GM19238 (cell line): Measurements from ENCODE around the gene CHRNA4.

Experiments used
- DNase-seq: peaks from one replicate; pipeline ENCODE4 v3.0.0; 2011; ENCODE audit warnings: low spot score; ENCODE audit not compliant: insufficient read length

Gene CHRNA4

GRCh38 chr20:63360850-63361518, at the start of gene CHRNA4:
Gene CHRNA4 (minus strand): TSS chr20:63361349. CDS start chr20:63361165, 184 bp downstream.
- no peak for DNase-seq

DNA sequence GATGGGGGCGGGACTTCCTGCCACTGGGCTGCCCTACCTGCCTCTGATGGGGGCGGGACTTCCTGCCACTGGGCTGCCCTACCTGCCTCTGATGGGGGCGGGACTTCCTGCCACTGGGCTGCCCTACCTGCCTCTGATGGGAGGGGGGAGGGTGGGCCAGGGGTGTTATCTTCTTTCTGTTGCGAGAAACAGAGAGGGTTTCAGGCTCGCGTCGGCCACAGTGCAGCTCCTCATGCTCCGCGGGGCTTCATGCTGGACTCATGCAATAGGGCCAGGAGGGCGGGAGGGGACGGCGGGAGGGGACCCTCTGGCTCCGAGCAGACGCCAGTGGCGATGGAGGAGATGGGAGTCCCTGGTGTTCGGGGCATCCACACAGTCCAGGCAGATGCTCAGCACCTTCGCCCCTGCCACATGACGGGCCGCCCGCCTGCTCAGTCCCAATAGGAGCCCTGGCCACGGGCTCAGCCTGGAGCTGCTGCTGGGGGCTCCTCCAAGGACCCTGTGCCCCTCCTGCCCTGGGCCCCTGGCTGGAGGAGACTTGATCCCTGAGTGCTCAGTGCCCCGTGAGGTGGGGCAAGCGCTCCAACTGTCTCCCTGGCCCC, 48.8 kb upstream of the CHRNA4 start:
- no peak for DNase-seq

- DNase-seq, result no peak
Observed at GRCh38 chr20:63409066-63409833, 48.1 kb upstream of the CHRNA4 start.

DNA sequence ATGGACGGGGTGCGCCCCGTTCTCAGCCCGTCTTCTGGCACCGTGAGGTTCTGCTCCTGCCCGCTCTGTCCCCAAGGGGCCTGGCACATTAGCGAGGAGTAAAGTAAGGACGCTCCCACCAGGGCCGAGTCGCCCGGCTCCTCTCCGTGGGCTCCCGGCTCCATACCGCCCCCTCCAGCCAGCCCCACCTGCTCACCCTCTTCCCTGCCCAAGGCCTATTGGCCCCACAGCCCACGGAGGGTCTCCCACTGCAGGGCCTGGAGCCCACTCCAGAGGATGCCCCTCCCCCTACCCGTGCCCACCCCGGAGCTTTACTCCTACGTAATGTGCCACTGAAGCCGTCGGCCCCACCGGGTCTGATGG, 47.5 kb upstream of the CHRNA4 start:
- DNase-seq, result no peak

DNA sequence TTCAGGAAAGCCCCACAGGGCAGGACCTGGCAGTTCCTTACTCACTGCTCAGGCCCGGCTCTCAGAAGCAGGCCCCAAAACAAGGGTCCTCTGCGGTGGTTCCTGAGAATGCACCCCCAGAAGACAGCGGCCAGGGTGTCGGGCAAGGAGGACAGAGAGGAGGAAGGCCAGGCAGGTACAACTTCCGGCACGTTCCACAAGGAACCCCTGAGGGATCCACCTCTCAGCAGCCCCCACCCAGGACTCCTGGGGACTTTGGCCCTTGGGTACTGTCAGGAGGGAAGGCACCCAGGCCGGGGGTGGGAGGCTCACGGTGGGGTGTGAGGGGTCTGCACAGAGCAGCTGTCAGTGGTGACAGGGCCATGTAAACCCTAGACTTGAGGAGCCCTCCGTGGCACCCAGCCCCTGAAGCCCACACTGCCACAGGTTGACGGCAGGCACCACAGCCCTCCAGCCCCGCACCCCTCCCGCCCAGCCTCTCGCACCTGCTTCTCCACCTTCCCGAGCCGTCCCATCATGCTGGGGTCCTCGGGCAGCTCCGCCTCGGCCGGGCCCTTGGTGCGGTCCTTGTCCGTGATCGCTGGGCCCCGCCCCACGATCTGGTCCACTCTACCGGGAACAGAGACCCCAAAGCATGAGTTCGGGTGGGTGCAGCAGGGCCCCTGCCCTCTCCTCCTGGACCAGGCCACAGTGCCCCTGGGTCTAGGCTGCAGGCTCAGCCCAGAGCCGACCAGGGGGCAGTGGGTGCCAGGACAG, 47.0 kb upstream of the CHRNA4 start:
- no peak for DNase-seq

DNA sequence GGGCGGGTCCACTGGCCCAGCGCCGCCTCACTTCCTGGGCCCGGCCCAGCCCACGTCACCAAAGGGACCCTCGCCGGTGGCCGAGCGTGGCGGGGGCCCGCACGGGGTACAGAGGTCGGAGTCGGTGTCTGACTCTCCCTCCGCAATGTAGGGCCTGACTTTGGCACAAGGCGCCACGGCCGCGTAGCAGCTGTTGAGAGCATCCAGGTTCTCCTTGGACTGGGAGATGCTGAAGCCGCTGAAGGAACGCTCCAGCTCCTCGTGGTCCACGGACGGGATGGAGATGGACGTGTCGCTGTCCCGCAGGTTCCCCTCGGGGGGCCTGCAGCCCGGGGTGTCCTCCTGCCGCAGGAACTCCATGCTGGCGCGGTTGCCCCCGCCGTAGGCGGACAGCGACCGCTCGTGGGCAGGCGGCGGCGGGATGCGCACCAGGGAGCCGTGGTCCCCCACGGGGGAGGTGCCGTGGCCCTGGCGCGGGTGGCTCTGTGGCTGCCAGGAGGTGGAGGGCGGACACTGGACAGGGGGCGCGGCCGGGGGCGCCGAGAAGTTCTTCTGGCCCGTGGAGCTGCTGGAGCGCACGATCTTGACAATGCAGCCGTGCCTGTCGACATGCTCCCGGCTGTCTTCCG, 45.6 kb upstream of the CHRNA4 start:
- DNase-seq, result no peak

DNA sequence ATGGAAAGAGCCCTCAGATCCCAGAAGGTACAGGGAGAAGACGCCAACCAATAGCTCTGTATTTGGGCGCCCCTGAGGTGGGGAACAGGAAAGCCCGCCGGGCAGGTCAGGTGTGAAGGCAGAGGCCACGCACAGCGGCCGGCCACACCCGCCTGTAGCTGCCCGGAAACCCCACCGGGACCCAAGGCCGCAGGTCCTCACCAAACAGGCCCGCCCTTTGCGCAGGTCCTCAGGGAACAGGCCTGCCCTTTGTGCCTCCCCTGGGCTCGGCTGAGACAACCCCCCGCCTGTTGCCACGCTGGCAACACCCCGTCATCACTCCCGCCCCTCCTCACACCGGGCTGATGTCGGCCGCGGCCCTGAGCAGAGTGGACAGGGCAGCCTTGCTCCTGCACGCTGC, 44.9 kb upstream of the CHRNA4 start:
- no peak for DNase-seq

GRCh38 chr20:63405102-63405730, 44.1 kb upstream of the CHRNA4 start:
- no peak for DNase-seq

- DNase-seq, result no peak
Observed at GRCh38 chr20:63404129-63405085, 43.3 kb upstream of the CHRNA4 start.

DNA sequence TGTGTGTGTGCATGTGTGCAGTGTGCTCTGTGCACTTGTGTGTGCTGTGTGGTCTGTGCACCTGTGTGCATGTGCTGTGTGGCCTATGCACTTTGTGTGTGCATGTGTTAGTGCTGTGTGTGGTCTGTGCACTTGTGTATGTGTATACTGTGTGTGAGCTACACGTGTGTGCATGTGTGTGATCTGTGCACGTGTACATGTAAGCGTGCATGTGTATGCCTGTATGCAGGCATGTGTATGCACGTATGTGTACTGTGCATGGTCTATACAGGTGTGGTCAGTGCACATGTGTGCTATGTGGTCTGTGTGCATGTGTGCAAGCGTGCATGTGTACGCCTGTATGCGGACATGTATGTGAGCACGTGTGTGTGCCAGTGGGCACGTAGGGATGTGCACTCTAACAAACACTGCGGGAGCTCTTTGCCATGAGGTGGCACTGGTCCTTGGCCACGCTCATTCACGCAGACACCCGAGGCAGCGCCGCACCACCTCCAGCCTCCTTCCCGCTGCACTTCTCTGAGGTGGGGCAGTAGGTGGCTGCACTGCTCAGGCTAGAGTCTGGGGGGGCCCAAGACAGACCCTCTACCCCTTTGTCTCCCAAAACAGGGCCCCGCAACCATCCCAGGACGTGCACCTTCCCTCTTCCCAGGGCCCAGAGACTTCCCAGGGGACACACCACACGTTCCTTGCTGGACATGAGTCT, 42.4 kb upstream of the CHRNA4 start:
- no peak for DNase-seq

DNA sequence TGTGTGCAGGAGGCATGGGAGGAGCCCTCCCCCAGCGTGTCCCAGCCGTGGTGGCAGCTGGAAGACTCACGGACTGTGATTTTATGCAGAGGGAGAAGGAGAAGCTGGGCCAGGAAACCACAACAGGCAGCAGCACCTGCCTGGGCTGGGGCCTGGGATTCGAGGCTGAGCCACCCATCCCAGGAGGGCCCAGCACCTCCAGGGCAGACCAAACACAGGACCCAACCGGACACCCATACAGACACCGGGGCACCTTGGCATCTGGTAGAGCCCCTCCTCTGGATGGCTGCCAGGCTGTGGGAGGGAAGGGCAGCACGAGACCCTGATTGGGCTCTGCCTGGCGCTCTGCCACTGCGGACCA, 41.7 kb upstream of the CHRNA4 start:
- no peak for DNase-seq

DNA sequence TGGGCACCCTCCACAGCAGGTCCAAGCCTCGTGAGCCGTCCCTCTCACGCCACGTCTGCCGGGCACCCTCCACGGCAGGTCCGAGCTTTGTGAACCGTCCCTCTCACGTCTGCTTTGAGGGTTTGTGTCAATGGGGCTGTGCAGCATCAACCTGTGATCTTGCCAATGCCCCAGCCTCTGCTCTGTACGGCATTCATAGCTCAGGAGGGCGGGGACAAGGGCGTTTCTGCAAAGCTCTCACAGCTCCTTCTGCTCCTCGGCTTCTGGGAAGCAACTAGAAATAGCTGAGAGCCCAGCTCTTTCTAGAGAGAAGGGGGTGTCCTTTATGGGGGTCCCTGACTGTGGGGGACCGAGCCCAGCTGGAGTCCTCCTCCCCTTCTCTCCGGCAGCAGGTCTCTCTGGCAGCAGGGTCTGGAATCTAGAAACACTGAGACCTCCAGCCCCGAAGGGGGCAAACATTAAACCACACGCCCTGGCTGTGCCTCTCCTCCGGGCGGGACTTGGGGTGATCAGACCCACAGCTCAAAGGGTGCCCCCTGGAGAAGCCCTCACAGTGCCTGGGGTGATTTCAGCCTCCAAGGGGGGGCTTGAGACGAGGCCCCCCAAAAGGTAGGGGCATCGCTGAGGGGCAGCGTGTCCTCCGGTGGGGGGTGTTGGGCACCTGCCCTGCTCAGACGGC, 41.2 kb upstream of the CHRNA4 start:
- no peak for DNase-seq

DNA sequence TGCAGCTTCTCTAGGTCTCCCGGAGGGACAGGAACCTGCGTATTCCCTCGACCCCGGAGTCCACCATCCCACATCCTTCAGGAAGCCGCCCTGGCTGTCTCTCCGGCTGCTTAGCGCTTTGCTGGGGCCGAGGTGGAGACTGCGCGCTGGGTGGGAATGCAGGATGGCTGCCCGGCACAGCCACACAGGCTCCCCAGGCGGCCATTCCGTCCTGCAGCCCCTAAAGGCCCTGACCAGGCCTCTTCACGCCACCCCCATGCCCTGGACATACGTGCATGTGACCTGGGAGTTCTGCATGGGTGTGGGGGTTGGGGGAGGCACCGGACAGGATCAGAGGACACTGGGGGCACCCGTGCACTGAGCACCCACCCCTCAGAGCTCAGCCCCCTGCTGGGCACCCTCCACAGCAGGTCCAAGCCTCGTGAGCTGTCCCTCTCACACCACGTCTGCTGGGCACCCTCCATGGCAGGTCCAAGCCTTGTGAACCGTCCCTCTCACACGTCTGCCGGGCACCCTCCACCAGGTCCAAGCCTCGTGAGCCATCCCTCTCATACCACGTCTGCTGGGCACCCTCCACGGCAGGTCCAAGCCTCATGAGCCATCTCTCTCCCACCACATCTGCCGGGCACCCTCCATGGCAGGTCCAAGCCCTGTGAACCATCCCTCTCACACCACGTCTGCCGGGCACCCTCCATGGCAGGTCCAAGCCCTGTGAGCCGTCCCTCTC, 40.4 kb upstream of the CHRNA4 start:
- DNase-seq, result no peak

- no peak for DNase-seq
Observed at GRCh38 chr20:63400486-63401210, 39.5 kb upstream of the CHRNA4 start.

- no peak for DNase-seq
Observed at GRCh38 chr20:63399596-63400375, 38.6 kb upstream of the CHRNA4 start.

DNA sequence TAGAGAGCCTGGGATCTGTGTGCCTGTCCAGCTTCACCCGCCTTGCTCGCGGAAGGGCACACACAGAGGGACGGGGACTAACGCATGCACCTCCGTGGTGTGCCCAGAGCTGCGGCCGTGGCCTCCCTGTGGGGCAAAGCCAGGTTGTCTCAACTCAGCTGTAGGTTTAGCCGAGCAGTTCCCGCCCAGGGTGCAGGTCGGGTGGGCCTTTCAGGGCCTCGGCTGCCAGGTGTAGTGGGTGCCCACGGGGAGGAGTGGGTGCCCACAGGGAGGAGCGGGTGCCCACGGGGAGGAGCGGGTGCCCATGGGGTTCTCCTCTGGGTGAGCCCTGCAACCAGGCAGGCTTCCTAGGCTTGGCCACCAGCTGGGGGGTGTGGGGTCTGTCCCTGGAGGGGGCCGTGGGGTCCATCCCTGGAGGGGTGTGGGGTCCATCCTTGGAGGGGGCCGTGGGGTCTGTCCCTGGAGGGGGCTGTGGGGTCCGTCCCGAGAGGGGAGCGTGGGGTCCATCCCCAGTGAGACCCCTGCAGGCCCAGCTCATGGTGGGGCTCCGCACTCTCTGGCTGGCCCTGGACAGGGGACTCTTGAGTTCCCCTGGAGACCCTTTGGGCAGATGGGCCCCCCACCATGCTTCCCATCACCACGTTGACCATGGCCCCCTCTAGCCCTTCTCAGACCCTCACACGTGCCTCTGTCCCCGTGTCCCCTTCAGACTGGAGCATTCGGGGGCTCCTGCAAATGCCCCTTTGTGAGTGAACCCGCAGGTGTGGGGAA, 37.8 kb upstream of the CHRNA4 start:
- DNase-seq, result no peak
